ENCODE measurements around the gene VPS13C. TPM values are rescaled to one million over a fixed set of nuclear protein-coding genes. Genes with fewer than 3 reads are reported as not detected.

Gene VPS13C
- total RNA-seq, 1 donor from 2014 or later = 32.9 TPM

- no peaks in the 10 kb centered on the region for H3K36me3 ChIP-seq
- TF ChIP-seq, protein P1, sequence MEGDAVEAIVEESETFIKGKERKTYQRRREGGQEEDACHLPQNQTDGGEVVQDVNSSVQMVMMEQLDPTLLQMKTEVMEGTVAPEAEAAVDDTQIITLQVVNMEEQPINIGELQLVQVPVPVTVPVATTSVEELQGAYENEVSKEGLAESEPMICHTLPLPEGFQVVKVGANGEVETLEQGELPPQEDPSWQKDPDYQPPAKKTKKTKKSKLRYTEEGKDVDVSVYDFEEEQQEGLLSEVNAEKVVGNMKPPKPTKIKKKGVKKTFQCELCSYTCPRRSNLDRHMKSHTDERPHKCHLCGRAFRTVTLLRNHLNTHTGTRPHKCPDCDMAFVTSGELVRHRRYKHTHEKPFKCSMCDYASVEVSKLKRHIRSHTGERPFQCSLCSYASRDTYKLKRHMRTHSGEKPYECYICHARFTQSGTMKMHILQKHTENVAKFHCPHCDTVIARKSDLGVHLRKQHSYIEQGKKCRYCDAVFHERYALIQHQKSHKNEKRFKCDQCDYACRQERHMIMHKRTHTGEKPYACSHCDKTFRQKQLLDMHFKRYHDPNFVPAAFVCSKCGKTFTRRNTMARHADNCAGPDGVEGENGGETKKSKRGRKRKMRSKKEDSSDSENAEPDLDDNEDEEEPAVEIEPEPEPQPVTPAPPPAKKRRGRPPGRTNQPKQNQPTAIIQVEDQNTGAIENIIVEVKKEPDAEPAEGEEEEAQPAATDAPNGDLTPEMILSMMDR (IDR thresholded peaks at IDR 0.05; ENCODE audit: borderline replicate concordance) = no peak
These were observed 244.7 kb downstream of the VPS13C start for GRCh38 chr15:61815356-61816083.

DNA sequence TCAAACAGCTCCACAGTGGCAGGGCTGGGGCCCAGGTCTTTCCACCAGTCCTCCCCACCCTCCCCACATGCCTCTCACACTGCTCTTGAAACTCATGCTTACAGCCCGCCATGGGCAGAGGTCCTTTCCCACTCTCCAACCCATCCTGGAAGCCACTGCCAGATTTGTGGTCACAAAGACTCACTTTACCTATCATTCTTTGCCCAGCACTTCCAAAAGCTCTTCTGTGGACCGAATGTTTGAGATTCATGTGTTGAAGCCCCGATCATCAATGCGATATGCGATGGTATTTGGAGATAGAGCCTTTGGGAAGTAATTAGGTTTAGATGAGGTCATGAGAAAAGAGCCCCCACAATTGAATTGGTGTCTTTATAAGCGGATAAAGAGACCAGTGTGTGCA is 247.8 kb downstream of the VPS13C start:
- TF ChIP-seq, protein P1 (IDR thresholded peaks at IDR 0.05; ENCODE audit: borderline replicate concordance) = no peak
- intact Hi-C loops (cut with micrococcal nuclease) = no loop called here

More at GRCh38 chr15:61815356-61816083, 244.7 kb downstream of the VPS13C start:
- intact Hi-C loops (cut with micrococcal nuclease) = no loop called here
- Histone ChIP-seq H3K27ac (replicated peaks) (no peak overlapping the region), H3K9me3 (replicated peaks) (no peaks in the 10 kb centered on the region), H3K4me3 (no peak overlapping the region), H3K4me1 (no peaks in the 10 kb centered on the region), H3K27me3 (ENCODE audit: low read depth) (peaks cover 82% of the 10 kb centered on the region)
- DNase-seq = no peak

GRCh38 chr15:61811952-61812351 is 248.3 kb downstream of the VPS13C start:
- H3K9me3 ChIP-seq (replicated peaks) = no peaks in the 10 kb centered on the region
- no peaks in the 10 kb centered on the region for H3K4me1 ChIP-seq
- intact Hi-C loops (cut with micrococcal nuclease) = no loop called here
- peaks cover 79% of the 10 kb centered on the region for H3K27me3 ChIP-seq (ENCODE audit: low read depth)
- no peak overlapping the region for H3K4me3 ChIP-seq
- H3K36me3 ChIP-seq = no peaks in the 10 kb centered on the region
- TF ChIP-seq, protein P1 (IDR thresholded peaks at IDR 0.05; ENCODE audit: borderline replicate concordance) = no peak
- DNase-seq = no peak
- H3K27ac ChIP-seq (replicated peaks) = no peak overlapping the region

More for the DNA sequence above, 247.8 kb downstream of the VPS13C start:
- Histone ChIP-seq H3K27ac (replicated peaks) (no peak overlapping the region), H3K9me3 (replicated peaks) (no peaks in the 10 kb centered on the region), H3K36me3 (no peaks in the 10 kb centered on the region), H3K4me3 (no peak overlapping the region), H3K27me3 (ENCODE audit: low read depth) (peaks cover 78% of the 10 kb centered on the region), H3K4me1 (no peaks in the 10 kb centered on the region)
- no peak for DNase-seq

DNA sequence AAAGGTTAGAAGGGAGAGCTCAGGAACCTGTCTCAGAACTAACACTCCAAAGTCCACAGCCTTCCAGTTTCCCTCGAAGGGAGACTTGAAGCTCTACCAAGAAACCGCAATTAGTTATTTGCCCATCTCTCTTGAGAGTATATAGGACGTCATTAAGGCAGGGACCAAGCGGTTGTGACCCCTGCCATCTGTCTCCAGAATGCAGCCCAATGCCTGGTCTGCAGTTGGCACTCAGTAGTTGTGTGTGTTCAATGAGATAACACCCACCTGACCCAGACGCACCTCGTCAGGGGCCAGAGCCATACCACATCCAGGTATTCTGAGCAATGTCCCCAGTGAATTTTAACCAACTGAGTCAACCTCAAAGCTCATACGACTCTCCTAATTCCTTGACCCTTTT is 251.0 kb downstream of the VPS13C start:
- Histone ChIP-seq H3K36me3 (no peaks in the 10 kb centered on the region), H3K27ac (replicated peaks) (no peak overlapping the region), H3K9me3 (replicated peaks) (no peaks in the 10 kb centered on the region), H3K4me3 (no peak overlapping the region), H3K27me3 (ENCODE audit: low read depth) (peaks cover 75% of the 10 kb centered on the region), H3K4me1 (no peaks in the 10 kb centered on the region)
- intact Hi-C loops (cut with micrococcal nuclease) = no loop called here
- TF ChIP-seq, protein P1 (IDR thresholded peaks at IDR 0.05; ENCODE audit: borderline replicate concordance) = no peak
- DNase-seq = no peak

- intact Hi-C loops (cut with micrococcal nuclease) = no loop called here
- TF ChIP-seq, protein P1 (IDR thresholded peaks at IDR 0.05; ENCODE audit: borderline replicate concordance) = no peak
- no peak overlapping the region for H3K27ac ChIP-seq (replicated peaks)
These were observed 252.8 kb downstream of the VPS13C start for GRCh38 chr15:61807281-61807929.

More at GRCh38 chr15:61807281-61807929, 252.8 kb downstream of the VPS13C start:
- DNase-seq = no peak
- Histone ChIP-seq H3K36me3 (no peaks in the 10 kb centered on the region), H3K9me3 (replicated peaks) (no peaks in the 10 kb centered on the region), H3K4me1 (no peaks in the 10 kb centered on the region), H3K4me3 (no peak overlapping the region), H3K27me3 (ENCODE audit: low read depth) (peaks cover 72% of the 10 kb centered on the region)

Other genes with a start within 250 kb of the VPS13C start
- not detected for gene C2CD4A, start 6.5 kb upstream of the VPS13C start, total RNA-seq
- gene C2CD4B, start 104.8 kb upstream of the VPS13C start, total RNA-seq = 1.9 TPM